Testis (tissue), 2 donors: Measurements from ENCODE around the gene OCSTAMP.

Experiments
- CTCF ChIP-seq, 3 experiments: fragments of 450-650 bp in 2 of 3; fragments of 200-600 bp in 1 of 3; sonication (generic) in 1 of 3; IDR thresholded peaks; one replicate each; pipeline ENCODE4 v1.5.1; 2016 to 2019; ENCODE audit warnings: antibody characterized with exemption in 3 of 3, mild to moderate bottlenecking in 2 of 3, moderate library complexity in 1 of 3
- POLR2A ChIP-seq: fragments of 450-650 bp; IDR thresholded peaks from one replicate; pipeline ENCODE4 v1.6.1; 2017; ENCODE audit warnings: antibody characterized with exemption, mild to moderate bottlenecking, moderate library complexity

GRCh38 chr20:46578745-46579144 is 28.3 kb upstream of the OCSTAMP start:
- TF ChIP-seq CTCF (IDR thresholded peaks at IDR 0.05) (no peak), POLR2A (no peak)
